Activated gamma-delta T cell (primary cell): ENCODE results near the gene PARD3B.

Source experiments
- DNase-seq: peaks from one replicate; lab custom pipeline; 2025; lab: John Stamatoyannopoulos, UW

The PARD3B gene

DNA sequence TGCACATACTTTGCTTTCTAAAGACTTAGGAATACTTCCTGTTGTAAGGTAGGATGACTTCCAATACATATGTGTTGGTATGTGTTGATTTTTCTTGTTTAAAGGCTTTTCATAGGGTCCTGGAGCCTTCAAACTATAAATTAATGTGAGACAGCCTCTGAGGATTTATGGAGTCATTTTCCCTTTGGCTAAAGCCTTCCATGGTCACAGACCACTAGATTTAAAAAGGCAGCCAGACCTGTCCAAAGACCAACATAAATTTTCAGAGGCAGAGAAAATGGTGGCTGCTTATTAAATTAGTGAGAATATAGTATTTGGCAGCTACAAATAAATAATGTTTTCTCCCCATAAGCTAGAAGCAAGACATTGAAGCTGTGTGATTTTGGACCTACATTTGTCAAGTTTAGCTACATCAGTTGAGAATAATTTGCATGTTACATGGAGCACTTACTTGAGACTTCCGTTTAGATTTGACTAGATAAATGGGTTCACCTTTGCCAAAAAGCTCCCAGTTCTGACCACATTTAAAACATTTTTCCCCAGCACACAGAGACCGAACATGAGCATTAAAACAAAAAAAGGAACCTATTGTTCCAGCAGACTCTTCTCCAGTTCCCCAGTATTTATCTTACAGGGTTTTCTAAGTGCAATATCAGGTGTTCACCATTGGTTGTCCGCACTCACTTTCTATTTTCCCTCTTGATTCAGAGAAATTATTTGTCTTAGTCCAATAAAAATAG is 402.9 kb downstream of the PARD3B start:
- no peak for DNase-seq

DNA sequence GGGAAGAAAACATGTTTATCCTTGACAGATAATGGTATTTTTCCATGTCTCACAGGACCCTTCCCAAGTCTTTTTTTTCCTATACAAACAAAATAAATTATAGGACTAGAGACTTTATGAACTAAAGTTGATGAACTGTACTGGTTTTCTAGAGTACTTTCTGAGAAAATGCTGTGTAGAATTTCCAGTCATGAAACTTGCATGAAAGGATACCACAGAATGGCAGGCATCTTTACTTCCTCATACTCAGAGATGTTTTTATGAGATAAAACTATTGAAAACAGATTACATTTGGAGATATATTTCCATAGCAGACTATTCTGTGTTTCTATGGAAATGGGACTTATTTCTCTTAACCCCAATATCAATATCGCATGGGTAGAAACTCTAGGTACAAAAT is 403.5 kb downstream of the PARD3B start:
- DNase-seq, result no peak

DNA sequence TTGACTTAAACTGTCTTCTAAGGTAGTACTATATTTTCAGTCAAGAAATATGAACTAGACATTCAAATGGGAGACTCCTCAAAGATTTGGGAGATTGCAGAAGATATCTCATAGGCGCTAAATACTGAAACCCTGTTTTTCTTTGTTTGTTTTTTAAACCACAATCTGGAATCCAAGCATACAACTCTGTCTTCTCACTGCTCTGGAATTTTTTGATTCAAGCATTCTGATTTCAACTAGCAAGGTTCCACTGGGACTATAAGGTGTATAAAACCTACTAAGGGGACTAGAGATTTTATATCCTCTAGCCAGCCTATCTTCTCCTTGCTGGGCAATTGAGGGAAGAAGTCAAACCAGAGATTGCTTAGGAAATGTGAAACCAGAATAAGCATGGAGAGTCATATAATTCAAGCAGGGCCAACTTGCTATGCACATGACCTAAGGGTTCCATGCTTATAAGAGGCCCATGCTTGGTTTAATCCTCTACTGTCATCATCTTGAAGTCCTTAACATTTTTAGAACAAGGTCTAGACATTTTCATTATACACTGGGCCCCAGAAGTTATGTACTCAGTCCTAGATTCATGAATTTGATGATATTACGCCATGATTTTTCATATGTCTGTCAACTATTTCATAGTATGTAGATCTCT is 405.5 kb downstream of the PARD3B start:
- DNase-seq, result no peak

DNA sequence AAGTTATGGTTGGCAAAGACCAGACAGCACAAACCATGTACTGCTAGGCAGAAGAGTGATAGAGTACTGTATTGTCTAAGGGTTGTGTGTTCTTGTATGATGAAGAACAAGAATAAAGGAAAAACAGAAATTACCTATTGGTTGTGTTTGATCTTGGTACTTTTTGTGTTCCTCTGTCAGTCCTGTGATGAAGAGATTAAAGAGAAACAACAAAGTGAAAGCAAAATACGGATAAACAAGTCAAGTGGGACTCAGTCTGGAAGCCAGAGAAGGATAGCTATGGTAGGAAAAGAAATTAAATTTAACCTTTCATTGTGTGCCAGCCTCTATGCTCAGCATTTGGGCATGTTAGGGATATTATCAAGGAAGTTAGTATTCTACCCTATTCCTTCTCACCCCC is 413.1 kb downstream of the PARD3B start:
- no peak for DNase-seq

DNA sequence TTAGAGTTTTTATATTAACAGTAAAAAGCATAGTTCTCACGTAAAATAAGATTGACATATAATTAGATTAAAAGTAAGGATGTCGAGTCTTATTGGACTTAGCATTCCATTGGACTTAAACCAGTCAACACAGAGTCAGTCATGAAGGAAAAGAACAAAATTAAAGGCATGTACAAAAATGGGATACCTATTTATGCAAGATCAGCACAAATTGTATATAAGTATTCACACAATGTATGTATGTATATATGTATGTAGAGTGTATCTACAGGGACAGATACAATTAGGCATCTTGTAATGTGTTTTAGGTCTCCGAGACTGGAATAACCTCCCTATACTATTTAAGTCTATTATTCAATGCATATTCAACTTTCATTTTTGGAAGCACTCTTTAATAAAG is 419.1 kb downstream of the PARD3B start:
- DNase-seq, result no peak

DNA sequence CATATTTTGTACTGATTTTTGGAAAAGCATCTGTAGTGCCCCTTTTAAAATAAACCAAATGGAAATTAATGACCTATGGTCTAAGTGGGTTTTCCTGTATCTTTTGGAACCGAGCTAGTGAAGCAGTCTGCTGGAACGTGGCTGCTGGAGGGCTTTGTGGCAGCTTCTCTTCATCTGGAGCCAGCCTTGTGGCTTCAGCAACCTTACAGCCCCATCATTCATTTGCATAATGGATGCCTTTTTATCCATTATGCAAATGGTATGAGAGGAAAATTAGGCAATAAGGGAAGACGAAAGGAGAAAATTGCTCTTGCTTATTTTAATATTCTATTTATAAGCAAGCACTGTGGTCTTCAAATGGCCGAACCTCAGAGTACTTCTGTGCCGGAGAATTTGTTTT is 421.0 kb downstream of the PARD3B start:
- DNase-seq, result no peak

DNA sequence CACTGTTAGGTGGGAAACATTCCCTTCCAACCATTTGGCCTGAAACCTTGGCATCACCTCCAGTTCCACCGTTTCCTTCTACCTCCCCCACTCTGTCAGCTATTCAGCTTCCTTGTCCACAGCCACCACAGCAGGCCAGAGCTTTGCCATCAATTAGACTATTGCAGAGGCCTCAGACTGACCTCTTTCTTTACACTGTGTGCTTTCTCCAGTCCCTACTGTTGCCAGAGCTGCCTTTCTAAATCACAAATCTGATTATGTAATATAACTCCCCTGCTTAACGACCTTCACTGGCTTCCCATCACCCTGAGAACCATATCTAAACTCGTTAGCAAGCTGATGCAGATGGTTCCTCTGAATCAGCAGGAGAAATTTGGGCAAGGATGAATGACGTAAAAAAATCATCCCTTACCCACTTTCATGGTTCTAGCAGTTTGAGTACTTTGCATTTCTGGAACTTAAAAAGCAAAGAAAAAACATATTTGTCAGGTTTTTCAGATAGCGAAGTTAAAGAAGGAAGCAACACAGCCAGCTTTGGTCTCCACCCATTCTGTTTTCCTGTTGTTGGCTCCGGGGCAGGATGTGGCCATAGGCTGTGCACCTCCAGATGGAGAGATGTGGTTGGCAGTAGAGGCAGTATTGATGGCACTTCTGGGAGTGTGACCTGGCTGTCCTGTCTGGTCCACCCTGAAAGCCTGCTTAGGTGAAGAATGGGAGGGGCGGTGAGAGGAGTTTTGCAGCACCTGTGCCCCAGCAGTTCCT is 422.1 kb downstream of the PARD3B start:
- DNase-seq, result no peak

DNA sequence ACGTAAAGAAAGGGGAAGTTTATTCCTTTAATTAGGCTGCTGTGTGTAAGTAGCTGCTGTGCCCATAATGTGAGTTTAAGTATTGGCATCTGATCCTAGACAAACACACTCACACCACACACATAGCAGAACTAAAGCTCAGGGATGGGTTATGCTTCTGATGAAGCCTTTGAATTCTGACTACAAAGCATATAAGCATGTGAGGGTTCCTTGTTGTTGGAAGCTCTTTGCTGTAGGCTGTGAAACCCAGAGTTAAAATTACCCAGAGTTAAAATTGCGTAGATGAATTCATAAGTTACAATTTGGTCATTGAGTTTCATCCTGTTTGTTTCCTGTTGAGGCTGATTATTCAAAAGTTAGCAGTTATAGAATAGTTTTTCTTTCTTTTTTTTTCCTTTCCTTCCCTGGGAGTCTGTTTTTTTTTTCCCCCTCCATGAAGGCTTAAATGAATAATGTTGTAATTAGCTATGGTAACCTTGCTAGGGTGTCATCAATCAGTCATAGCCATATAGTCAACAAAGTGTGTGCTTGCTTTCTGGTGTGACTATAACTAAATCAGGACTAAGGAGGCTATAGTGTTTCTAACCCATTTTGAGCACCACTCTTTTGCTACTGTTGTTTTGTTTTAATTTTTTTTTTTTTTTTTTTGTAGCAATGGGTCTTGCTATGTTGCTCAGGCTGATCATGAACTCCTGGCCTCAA is 426.1 kb downstream of the PARD3B start:
- no peak for DNase-seq

DNA sequence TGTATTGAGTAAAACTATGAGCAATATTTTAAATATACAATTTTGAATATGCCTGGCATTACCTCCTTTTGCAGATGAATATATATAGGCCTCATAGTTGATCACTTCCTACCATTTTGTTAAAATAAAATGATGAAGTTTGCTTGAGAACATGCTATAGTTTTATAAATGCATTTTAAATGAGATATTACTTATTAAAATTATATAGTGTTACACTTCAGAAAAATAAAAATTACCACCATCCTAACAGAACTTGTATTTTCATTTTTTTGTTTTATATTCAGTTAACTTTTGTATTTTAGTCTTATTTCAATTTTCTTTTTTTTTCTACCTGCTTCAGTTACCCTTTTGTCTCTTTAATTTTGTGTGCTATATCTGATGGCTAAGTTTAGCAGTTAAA is 426.9 kb downstream of the PARD3B start:
- DNase-seq, result no peak

DNA sequence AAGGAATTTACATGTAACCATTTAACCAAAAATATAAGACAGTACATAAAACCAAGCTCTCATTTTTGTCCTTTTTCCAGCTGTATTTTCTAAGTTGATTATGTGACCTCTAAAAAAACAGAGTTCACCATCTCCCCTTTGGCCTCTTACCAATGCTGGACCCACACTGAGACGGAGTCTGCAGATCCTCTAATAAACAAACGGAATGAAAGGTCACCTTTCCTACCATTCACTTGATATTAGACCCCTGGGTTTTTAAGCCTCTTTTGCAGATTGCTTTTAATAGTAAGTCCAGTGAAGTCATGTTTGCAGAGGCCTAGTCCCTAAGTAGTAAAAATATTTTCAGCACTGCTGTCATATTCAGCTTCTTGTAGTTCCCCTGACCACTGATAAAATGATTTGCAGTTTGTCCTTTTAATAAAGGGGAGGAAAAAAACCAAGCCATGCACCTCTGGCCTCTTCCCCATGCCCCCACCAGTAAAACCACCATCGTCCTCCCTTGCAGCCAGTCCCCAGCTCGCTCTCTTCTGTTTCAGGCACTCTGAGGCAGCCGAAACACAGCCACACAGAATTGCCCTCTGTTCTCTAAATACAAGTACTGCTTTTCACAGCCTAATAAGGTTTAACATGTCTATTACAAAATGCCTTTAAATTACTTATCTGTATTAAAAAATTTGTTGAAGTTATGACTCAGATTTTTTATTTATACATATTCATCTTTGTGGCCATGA is 427.5 kb downstream of the PARD3B start:
- DNase-seq, result no peak

DNA sequence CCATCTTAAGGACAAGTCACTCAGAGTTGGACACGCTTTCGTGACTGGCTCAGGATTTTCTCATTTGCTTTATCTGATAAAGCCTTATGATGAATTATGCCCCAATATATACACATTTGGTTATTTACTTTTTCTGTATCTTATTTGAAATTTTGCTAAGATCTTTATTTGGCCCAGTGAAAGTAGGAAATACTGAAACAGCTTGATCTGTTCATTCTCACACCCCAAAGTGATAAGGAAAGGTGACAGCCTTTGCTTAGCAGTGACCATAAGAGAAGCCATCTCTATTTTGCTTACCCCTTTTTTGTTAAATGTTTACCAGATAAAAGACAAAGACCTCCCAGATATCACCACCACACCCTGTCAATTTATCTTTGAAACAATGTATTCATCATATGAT is 428.3 kb downstream of the PARD3B start:
- no peak for DNase-seq

DNA sequence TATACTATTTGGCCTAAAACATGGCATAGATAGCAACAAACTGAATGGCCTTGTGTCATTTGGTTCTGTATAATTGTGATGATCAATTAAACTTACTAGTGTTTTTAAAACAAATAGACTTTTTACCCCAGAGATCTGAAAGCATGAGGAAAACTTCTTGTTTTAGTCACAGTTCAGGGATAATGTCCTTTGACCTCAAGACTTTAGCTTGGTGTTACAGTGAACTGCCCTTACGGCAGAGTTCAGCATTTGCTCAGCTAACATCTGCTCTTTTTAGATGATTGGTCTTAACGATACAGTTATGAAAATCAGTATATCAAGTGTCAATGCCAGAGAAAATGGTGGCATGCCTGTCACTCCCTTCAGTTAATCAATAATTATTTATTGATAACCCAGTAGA is 429.2 kb downstream of the PARD3B start:
- DNase-seq, result no peak

DNA sequence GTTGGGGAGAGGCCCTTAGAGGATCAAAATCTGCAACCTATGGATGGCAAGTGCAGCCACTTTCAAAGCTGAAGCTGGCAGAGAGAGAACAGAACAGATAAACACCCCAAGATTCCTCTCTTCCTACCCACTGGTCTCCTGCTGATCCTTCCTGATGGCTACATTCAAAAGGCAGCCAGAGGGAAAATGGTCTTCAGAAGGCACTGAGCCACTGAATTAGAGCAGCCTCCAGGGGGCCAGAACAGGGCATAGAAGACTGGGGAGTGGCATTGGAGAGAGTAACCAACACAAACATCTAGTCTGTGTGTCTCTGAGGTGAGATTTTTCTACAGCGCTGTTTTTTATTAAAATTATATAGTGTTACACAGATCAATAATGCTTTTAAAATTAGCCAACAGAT is 432.6 kb downstream of the PARD3B start:
- DNase-seq, result no peak

DNA sequence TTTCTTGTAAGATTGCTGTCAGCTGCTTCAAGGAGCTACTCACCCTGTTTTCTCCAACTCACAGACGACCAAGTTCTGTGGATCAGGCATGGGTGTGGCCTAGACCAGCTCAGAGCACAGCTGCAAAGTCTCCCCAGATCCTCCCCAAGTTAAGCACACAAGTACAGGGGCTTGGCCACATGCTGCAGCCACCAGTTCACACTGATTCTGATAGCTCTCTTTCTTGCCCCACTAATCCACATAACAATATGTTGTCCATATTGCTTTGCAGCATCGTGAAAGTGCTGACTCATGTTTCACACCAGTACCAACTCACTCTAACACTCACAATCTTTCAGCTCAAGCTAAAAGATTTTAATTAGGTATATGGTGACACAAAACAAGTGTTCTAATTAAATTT is 437.0 kb downstream of the PARD3B start:
- no peak for DNase-seq

DNA sequence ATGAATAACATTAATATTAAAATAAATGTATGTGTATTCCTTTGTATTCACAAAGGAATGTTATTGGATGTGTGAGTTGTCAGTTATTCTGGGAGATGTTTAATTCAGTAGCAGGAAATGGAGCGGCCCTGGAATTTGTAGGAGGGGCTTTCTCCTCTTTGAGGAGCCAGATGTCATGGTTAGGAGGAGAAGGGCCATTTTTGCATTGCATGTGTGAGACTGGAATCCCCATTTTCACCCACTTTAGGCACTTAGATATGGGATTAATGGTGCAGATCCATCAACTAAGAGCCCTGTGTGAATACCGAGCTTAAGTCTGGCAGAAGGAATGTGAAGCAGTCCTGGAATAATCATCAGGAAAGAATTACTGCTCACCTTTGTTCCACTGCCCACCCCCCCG is 439.2 kb downstream of the PARD3B start:
- no peak for DNase-seq

DNA sequence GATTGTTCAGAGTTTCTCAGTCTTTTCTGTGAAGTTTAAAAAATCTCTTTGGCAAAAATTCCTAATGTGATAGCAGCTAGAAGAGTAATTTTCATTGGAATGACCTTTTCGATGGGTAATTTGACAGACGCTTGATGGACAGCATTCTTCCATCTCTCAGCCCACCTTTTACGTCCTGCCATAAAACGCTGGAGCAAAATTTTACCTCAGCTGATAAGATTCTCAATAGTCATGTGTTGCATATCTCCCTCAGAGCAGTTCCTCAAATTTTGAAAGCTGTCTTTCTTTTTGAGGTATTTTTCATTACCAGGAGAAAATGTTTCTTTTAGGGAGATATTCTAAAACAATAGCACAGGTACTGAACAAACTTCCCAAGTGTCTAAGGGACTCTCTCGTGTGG is 441.4 kb downstream of the PARD3B start:
- no peak for DNase-seq

DNA sequence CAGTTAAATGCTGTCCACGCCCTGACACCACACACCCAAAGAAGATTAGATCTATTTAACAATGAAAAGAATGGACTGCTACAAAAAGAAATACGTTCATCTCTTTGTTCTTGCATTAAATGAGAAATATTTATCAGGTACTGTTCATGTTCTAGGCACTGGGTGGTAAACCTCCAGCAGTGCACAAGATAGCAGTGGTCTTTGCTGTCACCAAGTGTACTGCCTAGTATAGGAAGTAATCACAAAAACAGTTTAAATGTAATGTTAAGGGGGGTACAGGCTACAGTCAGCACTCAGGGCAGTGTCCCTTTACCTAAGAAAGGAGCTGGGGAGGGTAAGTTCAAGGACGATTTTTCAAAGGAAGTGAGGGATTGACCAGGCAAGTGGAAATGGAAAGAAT is 443.6 kb downstream of the PARD3B start:
- no peak for DNase-seq

DNA sequence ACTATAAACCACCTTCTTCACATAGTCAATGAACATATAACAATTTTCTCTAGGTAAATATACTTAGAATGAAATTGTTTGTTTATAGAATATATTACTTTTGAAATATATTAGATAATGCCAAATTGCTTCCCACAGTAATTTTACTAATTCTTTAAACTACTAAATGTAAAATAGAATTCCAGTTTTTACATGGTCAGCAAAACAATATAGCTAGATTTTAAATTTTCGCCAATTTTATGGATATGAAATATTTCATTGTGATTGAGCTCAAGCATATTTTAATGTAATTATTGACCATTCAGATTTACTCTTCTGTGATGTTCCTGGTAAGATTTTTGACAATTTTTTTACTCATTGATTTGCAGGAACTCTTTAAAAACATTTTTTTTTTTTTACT is 444.6 kb downstream of the PARD3B start:
- DNase-seq, result no peak

DNA sequence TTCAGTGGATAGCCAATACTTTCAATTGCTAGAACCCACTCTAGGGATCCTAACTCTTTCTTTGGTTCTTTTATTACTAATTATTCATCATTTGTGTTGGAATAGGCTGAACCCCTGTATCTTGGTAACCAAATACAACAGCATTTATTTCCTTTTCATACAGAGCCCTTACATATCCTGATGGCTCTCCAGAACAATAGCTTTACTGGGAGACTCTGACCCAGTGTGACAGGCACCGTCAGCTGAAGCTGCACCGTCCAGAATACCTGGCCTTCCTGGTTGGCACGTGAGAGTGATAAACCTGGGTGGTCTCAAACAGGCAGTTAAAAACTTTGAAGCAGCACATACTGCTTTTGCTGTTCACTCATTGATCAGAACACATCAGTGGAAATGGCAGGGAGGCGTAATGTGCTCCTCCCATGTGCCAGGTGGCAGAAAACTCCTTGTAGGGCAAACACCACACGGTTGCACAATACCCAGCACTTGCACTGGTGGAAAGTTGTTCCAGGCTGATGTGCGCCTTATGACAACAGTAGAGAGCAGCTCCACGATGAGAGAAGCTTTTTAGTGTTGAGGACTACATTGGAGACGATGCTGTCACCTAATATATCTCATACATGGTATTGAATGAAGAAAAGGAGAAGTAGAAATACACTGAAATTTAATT is 456.2 kb downstream of the PARD3B start:
- no peak for DNase-seq

DNA sequence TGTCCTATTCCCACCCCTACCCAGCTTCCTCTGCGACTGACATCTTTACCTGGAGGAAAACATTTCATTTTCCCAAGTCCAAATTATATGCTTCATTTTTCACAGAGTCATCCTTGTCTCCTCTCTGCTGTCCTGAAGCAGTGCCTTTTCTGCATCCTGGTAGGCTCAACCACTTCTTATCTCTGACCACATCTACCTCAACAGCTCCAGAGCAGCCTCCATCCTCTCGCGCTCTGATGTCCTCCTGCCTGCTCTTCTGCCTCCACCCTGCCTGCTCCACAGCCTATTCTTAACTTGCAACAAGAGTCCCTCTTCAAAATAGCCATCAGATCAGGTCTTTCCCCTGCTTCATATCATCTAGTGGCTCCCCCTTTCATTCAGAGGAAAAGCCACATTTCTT is 457.1 kb downstream of the PARD3B start:
- DNase-seq, result no peak

DNA sequence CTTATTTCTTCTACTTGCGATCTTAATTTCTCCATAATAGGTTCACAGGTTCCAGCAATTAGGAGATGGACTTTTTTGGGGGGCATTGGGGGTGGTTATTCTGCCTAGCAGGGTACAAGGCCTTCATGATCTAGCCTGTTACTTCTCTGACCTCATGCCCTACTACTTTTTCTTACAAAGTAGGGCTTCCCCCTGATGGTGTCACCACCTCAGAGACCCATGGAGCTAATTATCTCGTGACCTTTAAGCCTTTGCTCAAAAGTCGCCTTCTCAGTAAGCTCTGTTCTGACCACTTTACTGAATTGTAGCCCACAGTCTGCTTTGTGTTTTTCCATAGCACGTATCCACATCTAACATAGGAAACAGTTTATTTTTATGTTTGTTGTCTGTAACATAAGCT is 458.0 kb downstream of the PARD3B start:
- no peak for DNase-seq
